CD4-positive, alpha-beta T cell treated with Interleukin-6 at 100 ng/mL for 8 hours (primary cell): Measurements from ENCODE around the gene DLGAP1.

ENCODE experiments used
- DNase-seq: peaks from one replicate; pipeline ENCODE4 v3.0.0-alpha.2; 2020; ENCODE audit warnings: mixed read lengths, low spot score

DLGAP1 gene

GRCh38 chr18:3898861-3899613 is 556.1 kb downstream of the DLGAP1 start:
- DNase-seq: no peak

DNA sequence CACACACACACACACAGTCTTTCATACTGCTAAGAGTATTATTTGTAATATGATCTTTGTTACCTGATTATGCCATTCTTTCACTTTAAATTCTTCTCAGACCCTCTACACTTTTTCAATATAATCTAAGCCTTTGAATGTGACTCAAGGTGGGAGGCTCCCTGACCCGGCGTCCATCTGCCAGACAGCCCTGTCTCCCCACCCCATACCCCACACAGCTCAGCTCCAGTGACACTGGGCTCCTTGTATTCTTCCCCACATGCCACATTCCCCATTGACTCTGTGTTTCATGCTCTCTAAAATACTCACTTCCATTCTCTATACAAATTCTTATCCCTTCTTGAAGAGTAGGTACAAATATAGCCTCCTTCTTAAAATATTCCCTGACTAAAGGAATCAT is 563.0 kb downstream of the DLGAP1 start:
- DNase-seq: no peak

DNA sequence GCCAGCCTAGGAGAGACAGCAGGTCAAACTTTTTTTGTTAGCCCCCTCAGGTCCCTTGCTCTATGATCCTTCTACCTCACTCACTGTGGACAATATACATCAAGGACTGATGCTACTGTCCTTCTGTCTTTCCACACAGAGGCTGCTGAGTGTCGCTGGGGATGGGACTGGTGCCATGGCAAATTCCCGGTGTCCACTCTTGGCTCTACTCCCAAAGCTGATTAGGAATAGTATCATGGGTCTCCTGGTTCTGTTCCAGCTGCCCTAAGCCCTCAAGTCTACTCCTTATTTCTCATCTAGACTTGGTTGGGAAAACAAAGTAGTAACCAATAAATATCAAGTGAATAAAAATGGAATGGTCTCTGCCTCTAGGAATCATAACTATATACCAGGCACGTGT is 563.9 kb downstream of the DLGAP1 start:
- no peak for DNase-seq

DNA sequence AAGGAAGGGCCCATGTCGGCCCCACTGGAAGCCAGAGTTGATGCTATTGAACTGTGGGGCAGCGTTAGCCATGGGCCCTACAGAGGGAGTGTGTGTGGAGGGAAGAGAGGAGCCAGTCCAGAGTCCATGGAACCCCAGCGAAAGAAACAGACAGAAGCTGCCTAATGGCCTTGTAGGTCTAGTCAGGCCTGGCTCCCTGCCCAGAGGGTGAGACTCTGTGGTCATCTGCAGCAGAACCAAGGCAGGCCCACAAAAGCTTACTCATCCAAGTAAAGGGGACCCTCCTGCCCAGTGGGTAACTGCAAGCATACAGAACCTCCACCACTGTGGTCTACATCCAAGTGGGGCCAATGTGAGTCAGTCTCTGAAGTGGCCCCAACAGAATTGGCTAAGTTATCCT is 565.3 kb downstream of the DLGAP1 start:
- DNase-seq: no peak

GRCh38 chr18:3889121-3889520 is 566.0 kb downstream of the DLGAP1 start:
- no peak for DNase-seq

DNA sequence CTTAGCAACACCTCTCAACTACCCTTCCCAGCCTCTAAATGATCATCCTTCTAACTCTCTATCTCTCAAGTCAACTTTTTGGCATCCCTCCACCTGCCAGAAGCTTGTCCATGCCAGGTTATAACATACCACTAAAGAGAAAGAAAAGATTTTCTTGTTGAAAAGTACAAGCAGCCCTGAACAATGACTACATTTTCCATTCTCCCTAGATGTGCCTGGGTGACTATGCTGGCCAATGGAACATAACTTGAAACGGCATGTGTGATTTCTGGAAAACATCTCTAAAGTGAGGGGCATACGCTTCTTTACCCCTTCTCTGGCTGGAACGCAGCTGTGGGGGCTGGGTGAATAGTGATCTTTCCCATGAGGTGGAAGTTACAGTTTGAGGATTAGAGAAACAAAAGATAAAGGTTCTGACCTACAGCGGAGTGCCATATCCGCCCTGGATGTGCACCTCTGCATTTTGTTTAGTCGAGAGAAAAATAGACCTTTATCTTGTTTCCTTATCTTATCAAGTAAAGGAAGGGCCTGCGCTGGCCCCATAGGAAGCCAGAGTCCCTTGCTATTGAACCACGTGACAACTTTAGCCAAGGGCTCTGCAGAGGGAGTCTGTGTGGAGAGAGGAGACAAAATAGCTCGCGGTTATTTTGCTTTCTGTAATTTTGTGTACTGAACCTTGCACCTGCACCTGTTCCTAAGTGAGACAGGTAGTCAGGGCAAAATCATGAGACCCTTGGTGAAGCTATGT is 568.4 kb downstream of the DLGAP1 start:
- DNase-seq: no peak

GRCh38 chr18:3885209-3885792 is 569.8 kb downstream of the DLGAP1 start:
- no peak for DNase-seq

DNA sequence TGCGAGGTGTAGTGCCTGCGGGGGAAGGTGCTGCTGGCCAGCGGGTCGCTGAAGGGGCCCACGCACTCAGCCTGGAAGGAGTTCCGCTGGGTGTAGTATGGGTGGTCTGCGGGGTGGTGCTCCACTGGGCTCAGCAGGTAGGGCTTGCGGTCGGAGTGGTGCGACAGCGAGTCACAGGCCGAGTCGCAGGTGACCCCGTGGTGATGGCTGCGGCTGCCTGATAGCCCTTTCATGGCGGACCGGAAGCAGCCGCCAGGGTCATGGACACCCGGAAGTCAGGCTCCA is 575.3 kb downstream of the DLGAP1 start:
- no peak for DNase-seq

- DNase-seq: no peak
Measured at GRCh38 chr18:3879114-3879835, 575.8 kb downstream of the DLGAP1 start.

- no peak for DNase-seq
Measured at GRCh38 chr18:3878401-3878800, 576.7 kb downstream of the DLGAP1 start.

DNA sequence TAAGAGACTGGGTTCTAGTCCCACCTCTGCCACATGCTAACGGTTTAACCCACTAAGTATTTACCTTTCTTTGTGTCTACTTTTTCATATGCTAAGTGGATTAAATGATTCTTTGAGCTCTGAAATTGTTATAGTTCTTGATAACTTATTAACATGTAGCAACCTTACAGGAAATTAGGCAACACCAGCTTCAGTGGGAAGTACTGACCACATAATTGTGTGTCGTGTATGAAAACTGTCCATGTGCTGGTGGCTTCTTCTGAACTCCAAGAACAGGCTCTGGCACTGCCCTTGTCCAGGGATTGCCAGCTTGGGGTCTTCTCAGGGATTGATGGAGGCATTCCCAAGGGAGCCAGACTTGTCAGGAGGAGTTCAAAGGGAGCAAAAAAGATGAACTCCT is 577.4 kb downstream of the DLGAP1 start:
- no peak for DNase-seq

GRCh38 chr18:3875961-3876360 is 579.1 kb downstream of the DLGAP1 start:
- no peak for DNase-seq

DNA sequence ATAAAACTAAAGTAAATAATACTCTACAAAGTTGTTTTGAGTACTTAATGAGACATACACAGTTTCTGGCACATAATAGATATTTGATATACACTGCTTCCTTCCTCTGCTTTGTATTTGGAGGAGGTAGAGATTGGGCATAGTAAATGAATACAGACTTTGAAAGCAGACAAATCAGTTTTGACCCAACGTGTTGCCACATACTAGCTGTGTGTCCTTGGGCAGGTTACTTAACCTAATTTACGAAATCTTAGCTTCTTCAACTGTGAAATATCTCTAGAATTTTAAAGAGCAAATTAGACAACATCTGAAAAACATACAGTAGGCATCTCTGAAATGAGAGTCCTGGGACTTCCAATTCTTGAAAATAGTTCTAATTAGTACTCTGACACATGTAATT is 579.7 kb downstream of the DLGAP1 start:
- no peak for DNase-seq

- no peak for DNase-seq
Measured at GRCh38 chr18:3874581-3874980, 580.5 kb downstream of the DLGAP1 start.

GRCh38 chr18:3874125-3874524 is 581.0 kb downstream of the DLGAP1 start:
- DNase-seq: no peak

- no peak for DNase-seq
Measured at GRCh38 chr18:3873698-3874097, 581.4 kb downstream of the DLGAP1 start.

DNA sequence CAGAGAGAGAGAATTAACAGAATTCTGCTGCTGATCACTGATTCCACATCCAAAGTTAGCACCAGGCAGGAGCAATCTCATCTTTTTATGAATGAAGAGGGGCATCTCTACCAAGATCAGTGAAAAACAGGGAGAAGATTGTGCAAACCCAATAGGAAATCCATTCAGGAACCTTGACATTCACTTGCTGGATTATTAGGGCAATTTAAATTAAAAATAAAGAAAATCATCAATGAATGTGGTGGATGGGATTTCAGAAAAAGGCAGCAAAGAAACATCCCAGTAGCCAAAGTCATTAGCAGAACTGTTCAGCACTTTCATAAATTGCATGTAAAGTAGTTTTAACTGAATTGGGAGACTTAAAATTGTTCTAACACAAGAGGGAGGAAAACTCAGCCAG is 581.9 kb downstream of the DLGAP1 start:
- no peak for DNase-seq

- DNase-seq: no peak
Measured at GRCh38 chr18:3872641-3873040, 582.5 kb downstream of the DLGAP1 start.

DNA sequence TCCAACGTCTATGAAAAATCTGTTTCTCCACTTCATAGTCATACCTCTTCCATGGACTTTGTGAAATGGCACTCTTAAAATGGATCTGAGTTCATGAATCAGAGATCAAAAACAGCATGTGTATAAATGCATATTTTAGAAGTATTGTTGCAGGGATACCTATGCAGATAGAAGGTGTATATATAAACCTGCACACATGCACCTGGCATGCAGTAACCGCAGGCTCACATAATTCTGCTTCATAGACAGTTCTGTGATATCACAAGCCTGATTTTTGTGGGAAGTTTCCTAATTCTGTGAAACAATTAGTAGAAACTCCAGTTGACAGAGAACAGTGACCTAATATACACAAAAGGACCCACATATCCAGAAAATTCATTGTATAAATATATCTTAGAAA is 583.4 kb downstream of the DLGAP1 start:
- no peak for DNase-seq

- no peak for DNase-seq
Measured at GRCh38 chr18:3870914-3871313, 584.2 kb downstream of the DLGAP1 start.

- no peak for DNase-seq
Measured at GRCh38 chr18:3869848-3870247, 585.3 kb downstream of the DLGAP1 start.

DNA sequence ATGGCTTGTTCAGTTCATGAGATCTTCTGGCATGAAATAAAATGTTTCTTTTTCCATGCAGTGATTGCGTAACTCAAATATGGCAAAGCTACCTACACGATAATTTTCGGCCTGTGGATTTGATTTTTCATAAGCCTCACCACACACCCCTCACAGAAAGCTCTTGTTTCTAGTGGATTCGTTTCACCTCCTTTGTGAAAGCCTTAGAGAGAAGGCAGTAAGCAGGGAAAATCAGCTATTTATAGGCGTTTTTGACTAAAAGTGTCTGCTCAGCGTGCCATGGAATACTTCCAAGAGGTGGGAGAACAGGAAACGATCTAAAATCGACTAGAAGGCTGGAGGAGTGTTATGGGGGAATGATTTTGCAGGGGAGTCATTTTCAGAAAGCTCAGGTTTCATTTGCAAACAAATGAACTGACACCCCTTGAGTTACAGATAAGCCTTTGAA is 587.2 kb downstream of the DLGAP1 start:
- no peak for DNase-seq

DNA sequence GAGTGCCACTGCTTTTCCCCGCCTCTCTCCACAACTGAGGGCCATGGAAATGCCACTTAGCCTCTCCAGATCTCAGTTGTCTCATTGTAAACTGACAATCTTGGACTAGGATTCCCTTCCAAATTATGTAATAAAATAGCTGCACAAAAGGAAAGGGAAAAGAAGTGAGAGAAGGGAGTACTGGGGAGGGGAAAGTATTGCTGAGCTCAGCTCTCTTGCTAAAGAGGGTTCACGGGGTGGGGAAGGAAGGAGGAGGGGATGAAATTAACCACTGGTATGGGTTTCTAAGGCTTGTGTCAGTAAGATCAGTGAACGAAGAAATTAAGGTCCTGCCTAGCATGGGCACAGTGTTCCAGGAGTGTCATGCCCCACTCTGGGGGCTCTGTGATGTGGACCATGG is 587.9 kb downstream of the DLGAP1 start:
- DNase-seq: no peak
